NCI-H345 treated with DMSO at 0.1 percent for 48 hours (cell line): ENCODE results near the gene DNAH17.

Source experiments
- DNase-seq: peaks from one replicate; lab custom pipeline; 2025; ENCODE audit not compliant: unreplicated experiment; lab: John Stamatoyannopoulos, UW

Gene DNAH17

DNA sequence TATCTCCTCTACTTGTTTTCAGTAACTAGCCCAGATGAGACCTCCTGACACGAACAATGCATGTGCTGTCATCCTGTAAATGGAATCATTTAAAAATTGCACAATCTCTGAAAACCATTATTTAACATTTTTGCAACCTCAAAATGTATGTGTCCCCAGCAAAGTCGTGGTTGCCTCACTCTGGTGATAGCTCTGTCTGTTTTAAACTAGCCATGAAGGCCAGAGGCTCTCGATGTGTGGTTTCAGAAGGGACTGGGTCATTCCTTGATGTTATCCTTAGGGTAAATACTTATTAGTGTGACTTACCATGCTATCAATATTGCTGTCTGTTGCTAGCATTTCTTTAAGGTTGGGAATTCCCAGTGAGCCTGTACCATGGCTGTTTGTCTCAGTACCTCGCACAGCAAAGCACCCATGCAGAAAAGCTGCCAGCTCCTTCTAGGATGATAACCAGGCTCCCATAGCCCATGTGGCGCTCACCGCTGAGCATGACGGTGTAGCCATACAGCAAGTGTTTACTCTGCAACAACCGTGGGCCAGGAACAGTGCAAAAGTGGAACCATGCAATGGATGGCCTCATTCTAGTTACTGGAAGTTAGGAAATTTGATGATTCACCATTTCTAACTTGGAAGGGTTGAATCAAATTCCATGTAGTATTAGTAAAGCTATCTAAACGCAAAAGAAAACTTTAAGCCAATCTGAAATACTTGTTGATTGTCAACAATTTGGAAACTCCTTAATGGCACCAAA is 201.6 kb downstream of the DNAH17 start:
- DNase-seq, result no peak

DNA sequence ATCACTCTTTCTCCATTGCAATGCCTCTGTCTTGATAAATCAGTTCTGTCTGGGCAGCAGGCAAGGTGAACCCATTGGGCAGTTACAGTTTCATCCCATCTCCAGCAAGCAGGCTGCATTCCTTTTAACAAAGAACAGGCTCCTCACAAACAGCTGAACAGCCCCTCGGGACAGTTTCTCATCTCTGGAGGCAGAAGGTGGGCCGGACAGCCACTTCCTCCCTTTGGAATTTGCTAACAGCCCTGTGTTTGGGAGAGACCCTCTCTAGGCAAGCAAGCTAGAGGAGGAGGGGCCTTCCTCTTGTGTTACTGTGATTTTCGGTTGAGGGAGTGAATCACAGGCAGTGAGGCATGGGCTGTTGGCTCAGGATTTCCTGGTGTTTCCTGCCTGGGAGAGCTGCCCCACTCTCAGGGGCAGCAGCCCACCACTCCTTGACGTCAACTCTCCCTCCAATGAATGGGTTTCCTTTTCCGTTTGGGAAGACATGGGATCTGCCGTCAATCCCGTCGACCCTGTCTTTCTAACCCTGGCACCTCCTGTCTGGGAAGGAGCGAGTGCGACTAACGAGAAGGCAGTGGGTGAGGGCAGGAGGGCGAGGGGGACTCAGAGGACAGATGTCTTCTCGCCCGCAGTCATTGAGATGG is 202.4 kb downstream of the DNAH17 start:
- DNase-seq, result no peak

DNA sequence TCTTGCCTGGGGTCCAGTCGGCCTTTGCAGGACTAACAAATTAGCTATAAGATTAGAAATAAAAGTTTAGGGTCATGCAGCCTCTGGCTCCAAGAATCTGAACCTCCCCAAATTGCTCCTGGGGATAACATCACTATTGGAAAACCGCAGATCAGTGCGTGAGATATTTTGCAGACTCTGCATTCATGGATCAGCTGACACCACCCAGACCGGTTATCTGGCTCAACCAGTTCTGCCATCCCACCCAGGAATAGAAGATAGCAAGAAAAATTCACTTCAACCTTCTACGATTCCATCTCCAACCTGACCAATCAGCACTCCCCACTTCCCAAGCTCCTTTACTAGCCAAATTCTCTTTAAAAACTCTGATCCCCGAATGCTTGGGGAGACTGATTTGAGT is 203.0 kb downstream of the DNAH17 start:
- no peak for DNase-seq
